Left renal cortex interstitium (tissue), 4 donors: ENCODE results near the gene ERMP1. TPM values are rescaled to one million over a fixed set of nuclear protein-coding genes. Genes with fewer than 3 reads are reported as not detected.

Experiments used
- polyA plus RNA-seq, 4 donors: library from polyadenylated mRNA; unstranded; fragments of 120-200 nt; gene quantifications; one replicate each; pipeline ENCODE4 v1.2.1, GENCODE V29; 2013; ENCODE audit not compliant: insufficient read length in 4 of 4

The ERMP1 gene
- polyA plus RNA-seq, 4 donors = 45.5 to 59.1 (median 50.6) TPM

Other genes with a start within 250 kb of the ERMP1 start
- gene RIC1, start 204.0 kb downstream of the ERMP1 start, polyA plus RNA-seq = 10 to 100 TPM; 25.0 to 33.1 (median 30.0) TPM
- 1 to 10 TPM in 2 of 4 donors, under 1 TPM in 2; 0.64 to 1.8 (median 1.1) TPM for gene MLANA, start 57.8 kb upstream of the ERMP1 start, polyA plus RNA-seq
- 10 to 100 TPM; 26.0 to 36.3 (median 32.3) TPM for gene RANBP6, start 182.5 kb upstream of the ERMP1 start, polyA plus RNA-seq